WTC11 (cell line): ENCODE measurements around the gene PKM. TPM values are rescaled to one million over a fixed set of nuclear protein-coding genes. Genes with fewer than 3 reads are reported as not detected.

Experiments
- ATAC-seq: fragments of 200-7000 bp; cut with Tn5 transposase; 2 replicates; pipeline ENCODE4 v1.10.0; 2021; ENCODE audit warnings: mild to moderate bottlenecking, moderate library complexity
- CTCF ChIA-PET: fragments of 300-600 bp; sonication (Branson Sonifier 250); formaldehyde crosslinking; loops from one replicate; lab custom pipeline; 2021; ENCODE audit warnings: antibody characterized with exemption; lab: Charles Lee
- POLR2A ChIA-PET: fragments of 350-600 bp; sonication (Branson Sonifier 250); formaldehyde crosslinking; loops from one replicate; lab custom pipeline; 2021; ENCODE audit warnings: antibody characterized with exemption; lab: Charles Lee
- DNase-seq: peaks from one replicate; pipeline ENCODE4 v3.0.0; 2021; ENCODE audit warnings: low spot score
- H3K27ac Mint-ChIP-seq: 2 replicates; pipeline ENCODE4 v1.8.0; 2021; ENCODE audit warnings: mixed read lengths
- H3K27me3 Mint-ChIP-seq: 2 replicates; pipeline ENCODE4 v1.8.0; 2021; ENCODE audit warnings: low read depth, mild to moderate bottlenecking, moderate library complexity, mixed read lengths
- H3K36me3 Mint-ChIP-seq: 2 replicates; pipeline ENCODE4 v1.8.0; 2021; ENCODE audit warnings: mixed read lengths
- H3K4me1 Mint-ChIP-seq: 2 replicates; pipeline ENCODE4 v1.8.0; 2022; ENCODE audit warnings: mixed read lengths
- H3K4me3 Mint-ChIP-seq: 2 replicates; pipeline ENCODE4 v1.8.0; 2021; ENCODE audit warnings: mild to moderate bottlenecking, moderate library complexity, mixed read lengths
- H3K9me3 Mint-ChIP-seq: 2 replicates; pipeline ENCODE4 v1.8.0; 2021; ENCODE audit warnings: mixed read lengths
- AFF4 ChIP-seq: sonication (generic); formaldehyde crosslinking; IDR thresholded peaks from 2 replicates; pipeline ENCODE4 v1.8.1; 2023; ENCODE audit warnings: mild to moderate bottlenecking, missing genetic modification reagents, borderline replicate concordance
- ATF3 ChIP-seq: sonication (generic); formaldehyde crosslinking; conservative IDR thresholded peaks from 2 replicates; pipeline ENCODE4 v1.8.1; 2022; ENCODE audit warnings: mild to moderate bottlenecking, missing genetic modification reagents
- CBFB ChIP-seq: sonication (generic); formaldehyde crosslinking; IDR thresholded peaks from 2 replicates; pipeline ENCODE4 v1.8.1; 2022; ENCODE audit warnings: mild to moderate bottlenecking, low read depth, missing genetic modification reagents
- CREM ChIP-seq: sonication (generic); formaldehyde crosslinking; IDR thresholded peaks from 2 replicates; pipeline ENCODE4 v1.8.1; 2022; ENCODE audit warnings: mild to moderate bottlenecking, missing genetic modification reagents, moderate library complexity
- ELF4 ChIP-seq: sonication (generic); formaldehyde crosslinking; IDR thresholded peaks from 2 replicates; pipeline ENCODE4 v1.8.1; 2022; ENCODE audit warnings: low read depth, mild to moderate bottlenecking, moderate library complexity, missing genetic modification reagents
- FOXJ3 ChIP-seq: sonication (generic); formaldehyde crosslinking; IDR thresholded peaks from 2 replicates; pipeline ENCODE4 v1.9.0; 2021; ENCODE audit warnings: missing genetic modification reagents, mild to moderate bottlenecking, borderline replicate concordance
- FOXP4 ChIP-seq: sonication (generic); formaldehyde crosslinking; IDR thresholded peaks from 2 replicates; pipeline ENCODE4 v1.8.0; 2022; ENCODE audit warnings: mild to moderate bottlenecking, missing genetic modification reagents
- MYBL2 ChIP-seq: sonication (generic); formaldehyde crosslinking; IDR thresholded peaks from 2 replicates; pipeline ENCODE4 v1.8.1; 2023; ENCODE audit warnings: mild to moderate bottlenecking, moderate library complexity, missing genetic modification reagents
- NR1H2 ChIP-seq: sonication (generic); formaldehyde crosslinking; IDR thresholded peaks from 2 replicates; pipeline ENCODE4 v1.9.0; 2021; ENCODE audit warnings: mild to moderate bottlenecking, moderate library complexity, missing genetic modification reagents
- NR2C2 ChIP-seq: sonication (generic); formaldehyde crosslinking; IDR thresholded peaks from 2 replicates; pipeline ENCODE4 v1.8.0; 2022; ENCODE audit warnings: mild to moderate bottlenecking, missing genetic modification reagents
- OVOL2 ChIP-seq: fragments of 250-450 bp; sonication (Bioruptor Pico); IDR thresholded peaks from 2 replicates; pipeline ENCODE4 v1.9.0; 2021; ENCODE audit warnings: mild to moderate bottlenecking, borderline replicate concordance
- TCF7 ChIP-seq: sonication (generic); formaldehyde crosslinking; IDR thresholded peaks from 2 replicates; pipeline ENCODE4 v1.8.0; 2022; ENCODE audit warnings: mild to moderate bottlenecking, low read depth, missing genetic modification reagents, moderate library complexity
- USF1 ChIP-seq: sonication (generic); formaldehyde crosslinking; IDR thresholded peaks from 2 replicates; pipeline ENCODE4 v1.8.0; 2022; ENCODE audit warnings: mild to moderate bottlenecking, missing genetic modification reagents
- USF2 ChIP-seq: sonication (generic); formaldehyde crosslinking; IDR thresholded peaks from 2 replicates; pipeline ENCODE4 v1.8.1; 2023; ENCODE audit warnings: mild to moderate bottlenecking, missing genetic modification reagents, moderate library complexity
- ZBTB21 ChIP-seq: sonication (generic); formaldehyde crosslinking; IDR thresholded peaks from 2 replicates; pipeline ENCODE4 v1.8.1; 2023; ENCODE audit warnings: mild to moderate bottlenecking, missing genetic modification reagents, borderline replicate concordance
- ZNF219 ChIP-seq: sonication (generic); formaldehyde crosslinking; IDR thresholded peaks from 2 replicates; pipeline ENCODE4 v1.8.0; 2023; ENCODE audit warnings: missing genetic modification reagents, mild to moderate bottlenecking, borderline replicate concordance
- ZNF281 ChIP-seq: sonication (generic); formaldehyde crosslinking; IDR thresholded peaks from 2 replicates; pipeline ENCODE4 v1.8.0; 2023; ENCODE audit warnings: mild to moderate bottlenecking, missing genetic modification reagents
- ZNF396 ChIP-seq: fragments of 250-450 bp; sonication (Bioruptor Pico); IDR thresholded peaks from 2 replicates; pipeline ENCODE4 v1.8.0; 2021; ENCODE audit warnings: mild to moderate bottlenecking, moderate library complexity, borderline replicate concordance
- ZNF425 ChIP-seq: fragments of 250-450 bp; sonication (Bioruptor Pico); conservative IDR thresholded peaks from 2 replicates; pipeline ENCODE4 v1.9.0; 2021; ENCODE audit warnings: mild to moderate bottlenecking
- ZNF671 ChIP-seq: fragments of 250-450 bp; sonication (Bioruptor Pico); IDR thresholded peaks from 2 replicates; pipeline ENCODE4 v1.8.0; 2021; ENCODE audit warnings: mild to moderate bottlenecking
- total RNA-seq: library from RNA; stranded (reverse); gene quantifications from 3 replicates; pipeline ENCODE4 v1.2.3, GENCODE V29; 2021

PKM gene
- total RNA-seq, 1 experiment from 2014 or later: 858 TPM

GRCh38 chr15:72202801-72203506, 28.0 kb downstream of the PKM start (continued):
- TF ChIP-seq USF1 (no peak), ZNF281 (CRISPR knock-in tag) (no peak), NR2C2 (CRISPR knock-in tag) (no peak)

- Mint-ChIP-seq H3K4me1 (peaks cover 10% of the 10 kb centered on the region), H3K9me3 (no peaks in the 10 kb centered on the region), H3K27ac (no peak overlapping the region), H3K27me3 (peaks cover 4% of the 10 kb centered on the region; the same call in 1 of the 2 replicates), H3K4me3 (no peak overlapping the region), H3K36me3 (peaks cover 88% of the 10 kb centered on the region)
- ATAC-seq (no peak), DNase-seq (no peak)
- TF ChIP-seq ATF3 (no peak), ZNF219 (CRISPR knock-in tag) (no peak), MYBL2 (CRISPR knock-in tag) (no peak), AFF4 (CRISPR knock-in tag) (no peak), CREM (CRISPR knock-in tag) (no peak), OVOL2 (no peak), FOXJ3 (CRISPR knock-in tag) (no peak), ZNF396 (CRISPR knock-in tag) (no peak), NR1H2 (CRISPR knock-in tag) (no peak), TCF7 (CRISPR knock-in tag) (no peak), ZNF671 (CRISPR knock-in tag) (no peak)
- CTCF ChIA-PET: no interaction called here
- POLR2A ChIA-PET: no interaction called here
Observed at GRCh38 chr15:72202302-72202701, 28.7 kb downstream of the PKM start.

GRCh38 chr15:72201391-72201921, 29.5 kb downstream of the PKM start:
- no peak overlapping the region for H3K27ac Mint-ChIP-seq
- H3K9me3 Mint-ChIP-seq: no peaks in the 10 kb centered on the region
- no peak overlapping the region for H3K4me3 Mint-ChIP-seq
- H3K4me1 Mint-ChIP-seq: peaks cover 14% of the 10 kb centered on the region
- POLR2A ChIA-PET: no interaction called here
- peaks cover 79% of the 10 kb centered on the region for H3K36me3 Mint-ChIP-seq
- H3K27me3 Mint-ChIP-seq: peaks cover 13% of the 10 kb centered on the region
- ATAC-seq (no peak), DNase-seq (no peak)
- CTCF ChIA-PET: interaction anchor here (1.4 kb wide), 1 partner anchor 21 kb away, joined by 5 read pairs; no protein-coding TSS in a partner anchor
- TF ChIP-seq ELF4 (CRISPR knock-in tag) (no peak), ZNF219 (CRISPR knock-in tag) (no peak), USF2 (no peak), FOXP4 (no peak), ZNF425 (CRISPR knock-in tag) (no peak), CBFB (CRISPR knock-in tag) (no peak), ZBTB21 (CRISPR knock-in tag) (no peak)
